Activated T-helper 1 cell treated with anti-CD3 and anti-CD28 coated beads, Interleukin-2, amount 50 U/mL, for 16 hours (primary cell): Measurements from ENCODE around the gene OAF.
"Not testable (repeated sequence)": the region's sequence is repeated elsewhere in the genome, so short reads cannot be mapped to it uniquely, and the experiment has no call there.

ENCODE experiments used
- DNase-seq, 2 donors: peaks; one replicate each; pipeline ENCODE4 v3.0.0-alpha.2; 2020; ENCODE audit warnings: low read depth in 1 of 2, low spot score in 1 of 2

The OAF gene

GRCh38 chr11:120270386-120270785 lies 59.6 kb downstream of the OAF start:
- no peak for DNase-seq

- DNase-seq = no peak
Observed at GRCh38 chr11:120271672-120272071, 60.8 kb downstream of the OAF start.

GRCh38 chr11:120272303-120272702 lies 61.5 kb downstream of the OAF start:
- DNase-seq = no peak

- DNase-seq = no peak
Observed at GRCh38 chr11:120273432-120273831, 62.6 kb downstream of the OAF start.

- DNase-seq = not testable (repeated sequence)
Observed at GRCh38 chr11:120273956-120274355, 63.1 kb downstream of the OAF start.

GRCh38 chr11:120279502-120279901 lies 68.7 kb downstream of the OAF start:
- no peak for DNase-seq
